OCI-LY1 (cell line): ENCODE results near the gene C9orf72.

ENCODE experiments used
- H2AFZ ChIP-seq: fragments of 200-600 bp; sonication (generic), shearing (Covaris generic); 2 replicates; pipeline ENCODE4 v1.6.0; 2014; ENCODE audit warnings: antibody characterized with exemption, mild to moderate bottlenecking, low read length
- H3F3A ChIP-seq: fragments of 200-600 bp; sonication (generic), shearing (Covaris generic); 2 replicates; pipeline ENCODE4 v1.6.0; 2014; ENCODE audit warnings: mild to moderate bottlenecking, antibody characterized with exemption, low read length, moderate library complexity; ENCODE audit not compliant: insufficient read depth
- H3K27ac ChIP-seq: fragments of 200-600 bp; sonication (generic); 2 replicates; pipeline ENCODE4 v1.5.1; 2014; ENCODE audit warnings: low read length, mixed run types, mild to moderate bottlenecking, low read depth; ENCODE audit not compliant: poor library complexity, severe bottlenecking
- H3K27me3 ChIP-seq: fragments of 200-600 bp; sonication (generic); 2 replicates; pipeline ENCODE4 v1.6.0; 2014; ENCODE audit warnings: antibody characterized with exemption, mild to moderate bottlenecking, low read length, moderate library complexity; ENCODE audit not compliant: insufficient read depth
- H3K36me3 ChIP-seq: fragments of 200-600 bp; sonication (generic); 2 replicates; pipeline ENCODE4 v1.6.1; 2014; ENCODE audit warnings: mild to moderate bottlenecking, antibody characterized with exemption, low read length, moderate library complexity, mixed read lengths; ENCODE audit not compliant: insufficient read depth
- H3K4me1 ChIP-seq: fragments of 200-600 bp; sonication (generic); 2 replicates; pipeline ENCODE4 v1.5.1; 2014; ENCODE audit warnings: mild to moderate bottlenecking, low read length, moderate library complexity; ENCODE audit not compliant: insufficient read depth, severe bottlenecking
- H3K4me2 ChIP-seq: fragments of 200-600 bp; sonication (generic), shearing (Covaris generic); 2 replicates; pipeline ENCODE4 v1.6.1; 2014; ENCODE audit warnings: low read length
- H3K4me3 ChIP-seq: fragments of 200-600 bp; sonication (generic); 2 replicates; pipeline ENCODE4 v1.5.1; 2014; ENCODE audit warnings: low read length, low read depth, mild to moderate bottlenecking, mixed read lengths; ENCODE audit not compliant: poor library complexity, severe bottlenecking
- H3K79me2 ChIP-seq: fragments of 200-600 bp; shearing (Covaris generic); 2 replicates; pipeline ENCODE4 v1.6.1; 2016; ENCODE audit warnings: mixed run types, low read length, mixed read lengths; ENCODE audit not compliant: insufficient read depth
- H3K9ac ChIP-seq: fragments of 200-600 bp; sonication (generic), shearing (Covaris generic); 2 replicates; pipeline ENCODE4 v1.6.1; 2014; ENCODE audit warnings: mild to moderate bottlenecking, low read length, mixed read lengths
- H3K9me2 ChIP-seq: fragments of 200-600 bp; sonication (generic), shearing (Covaris generic); 2 replicates; pipeline ENCODE4 v1.6.1; 2014; ENCODE audit warnings: low read depth, mild to moderate bottlenecking, low read length, mixed read lengths
- H3K9me3 ChIP-seq: fragments of 200-600 bp; shearing (Covaris generic); 2 replicates; pipeline ENCODE4 v1.6.1; 2014; ENCODE audit warnings: low read length, mixed read lengths
- H4K20me1 ChIP-seq: fragments of 200-600 bp; sonication (generic), shearing (Covaris generic); 2 replicates; pipeline ENCODE4 v1.6.0; 2016; ENCODE audit warnings: mild to moderate bottlenecking, low read length; ENCODE audit not compliant: insufficient read depth
- EZH2 ChIP-seq: fragments of 200-600 bp; sonication (generic), shearing (Covaris generic); IDR thresholded peaks from 2 replicates; pipeline ENCODE4 v1.8.0; 2017; ENCODE audit warnings: borderline replicate concordance, mixed run types, mild to moderate bottlenecking, antibody characterized with exemption, low read length, moderate library complexity, mixed read lengths
- TF ChIP-seq, protein P1 (sequence below): fragments of 200-600 bp; sonication (generic), shearing (Covaris generic); IDR thresholded peaks from 2 replicates; pipeline ENCODE4 v1.5.1; 2017; ENCODE audit warnings: mild to moderate bottlenecking, antibody characterized with exemption, low read length, moderate library complexity, mixed read lengths

The C9orf72 gene

DNA sequence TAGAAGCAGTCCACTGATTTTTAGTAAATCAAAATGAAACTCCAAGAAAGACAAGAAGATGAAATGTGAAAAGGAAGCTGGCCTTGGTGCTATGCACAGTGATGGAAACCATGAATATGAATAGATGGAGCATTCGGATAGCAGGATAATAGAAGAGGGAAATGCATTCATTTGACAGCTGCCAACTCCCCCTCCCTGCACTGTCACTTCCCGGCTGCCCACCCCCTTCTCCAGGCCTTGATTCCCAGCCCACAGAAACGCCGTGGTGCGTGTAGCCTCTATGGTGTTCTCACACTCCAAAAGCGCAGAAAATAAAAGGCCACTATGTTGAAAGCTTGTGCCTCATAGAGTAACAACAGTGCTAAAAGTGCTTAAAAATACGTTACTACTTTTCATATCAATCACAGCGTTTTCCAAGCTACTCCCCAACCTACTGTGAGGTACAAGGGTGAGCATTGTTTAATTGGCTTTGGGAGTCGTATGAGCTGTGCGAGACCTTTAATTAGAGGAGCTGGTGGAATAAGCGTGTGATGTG lies 75.3 kb downstream of the C9orf72 start:
- Histone ChIP-seq H2AFZ (no peak overlapping the region), H3K27me3 (no peaks in the 10 kb centered on the region), H3F3A (no peaks in the 10 kb centered on the region), H3K9me2 (no peaks in the 10 kb centered on the region), H3K4me3 (no peak overlapping the region), H3K4me2 (no peak overlapping the region), H3K9ac (no peak overlapping the region), H3K27ac (no peak overlapping the region), H3K4me1 (no peaks in the 10 kb centered on the region), H4K20me1 (no peaks in the 10 kb centered on the region), H3K36me3 (no peaks in the 10 kb centered on the region), H3K79me2 (no peaks in the 10 kb centered on the region), H3K9me3 (no peaks in the 10 kb centered on the region)
- no peak for TF ChIP-seq EZH2
- TF ChIP-seq, protein P1, sequence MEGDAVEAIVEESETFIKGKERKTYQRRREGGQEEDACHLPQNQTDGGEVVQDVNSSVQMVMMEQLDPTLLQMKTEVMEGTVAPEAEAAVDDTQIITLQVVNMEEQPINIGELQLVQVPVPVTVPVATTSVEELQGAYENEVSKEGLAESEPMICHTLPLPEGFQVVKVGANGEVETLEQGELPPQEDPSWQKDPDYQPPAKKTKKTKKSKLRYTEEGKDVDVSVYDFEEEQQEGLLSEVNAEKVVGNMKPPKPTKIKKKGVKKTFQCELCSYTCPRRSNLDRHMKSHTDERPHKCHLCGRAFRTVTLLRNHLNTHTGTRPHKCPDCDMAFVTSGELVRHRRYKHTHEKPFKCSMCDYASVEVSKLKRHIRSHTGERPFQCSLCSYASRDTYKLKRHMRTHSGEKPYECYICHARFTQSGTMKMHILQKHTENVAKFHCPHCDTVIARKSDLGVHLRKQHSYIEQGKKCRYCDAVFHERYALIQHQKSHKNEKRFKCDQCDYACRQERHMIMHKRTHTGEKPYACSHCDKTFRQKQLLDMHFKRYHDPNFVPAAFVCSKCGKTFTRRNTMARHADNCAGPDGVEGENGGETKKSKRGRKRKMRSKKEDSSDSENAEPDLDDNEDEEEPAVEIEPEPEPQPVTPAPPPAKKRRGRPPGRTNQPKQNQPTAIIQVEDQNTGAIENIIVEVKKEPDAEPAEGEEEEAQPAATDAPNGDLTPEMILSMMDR = no peak
